ENCODE measurements around the gene SUGP1.
"Not testable (repeated sequence)": the region's sequence is repeated elsewhere in the genome, so short reads cannot be mapped to it uniquely, and the experiment has no call there.

SUGP1 gene

GRCh38 chr19:19262190-19263057 lies 57.9 kb downstream of the SUGP1 start:
- TF ChIP-seq JUND (IDR thresholded peaks at IDR 0.05; ENCODE audit: low read depth), result no peak
- no peak for DNase-seq (ENCODE audit: low read depth in 1 of 2, low spot score in 1 of 2)
- in situ Hi-C loops (cut with HindIII; ENCODE audit: low pct_unique_long_range_greater_than_20kb, low sequenced_read_pairs), result no loop called here

GRCh38 chr19:19261350-19262189 lies 58.7 kb downstream of the SUGP1 start:
- TF ChIP-seq JUND (IDR thresholded peaks at IDR 0.05; ENCODE audit: low read depth), result no peak
- in situ Hi-C loops (cut with HindIII; ENCODE audit: low pct_unique_long_range_greater_than_20kb, low sequenced_read_pairs), result no loop called here
- no peak for DNase-seq (ENCODE audit: low read depth in 1 of 2, low spot score in 1 of 2)

- in situ Hi-C loops (cut with HindIII; ENCODE audit: low pct_unique_long_range_greater_than_20kb, low sequenced_read_pairs), result no loop called here
- no peak for TF ChIP-seq JUND (IDR thresholded peaks at IDR 0.05; ENCODE audit: low read depth)
- no peak for DNase-seq (ENCODE audit: low read depth in 1 of 2, low spot score in 1 of 2)
Observed at GRCh38 chr19:19260417-19261214, 59.7 kb downstream of the SUGP1 start.

GRCh38 chr19:19259741-19260140 lies 60.6 kb downstream of the SUGP1 start:
- in situ Hi-C loops (cut with HindIII; ENCODE audit: low pct_unique_long_range_greater_than_20kb, low sequenced_read_pairs), result no loop called here
- TF ChIP-seq JUND (IDR thresholded peaks at IDR 0.05; ENCODE audit: low read depth), result no peak
- DNase-seq (ENCODE audit: low read depth in 1 of 2, low spot score in 1 of 2), result peak; percentile 56 to 65

- no peak for DNase-seq (ENCODE audit: low read depth in 1 of 2, low spot score in 1 of 2)
- no peak for TF ChIP-seq JUND (IDR thresholded peaks at IDR 0.05; ENCODE audit: low read depth)
- in situ Hi-C loops (cut with HindIII; ENCODE audit: low pct_unique_long_range_greater_than_20kb, low sequenced_read_pairs), result no loop called here
Observed at GRCh38 chr19:19258589-19259338, 61.5 kb downstream of the SUGP1 start.

GRCh38 chr19:19257836-19258588 lies 62.3 kb downstream of the SUGP1 start:
- TF ChIP-seq JUND (IDR thresholded peaks at IDR 0.05; ENCODE audit: low read depth), result no peak
- in situ Hi-C loops (cut with HindIII; ENCODE audit: low pct_unique_long_range_greater_than_20kb, low sequenced_read_pairs), result no loop called here
- no peak for DNase-seq (ENCODE audit: low read depth in 1 of 2, low spot score in 1 of 2)

GRCh38 chr19:19257137-19257536 lies 63.2 kb downstream of the SUGP1 start:
- TF ChIP-seq JUND (IDR thresholded peaks at IDR 0.05; ENCODE audit: low read depth), result no peak
- in situ Hi-C loops (cut with HindIII; ENCODE audit: low pct_unique_long_range_greater_than_20kb, low sequenced_read_pairs), result no loop called here
- peak; percentile 46 to 69 for DNase-seq (ENCODE audit: low read depth in 1 of 2, low spot score in 1 of 2)

GRCh38 chr19:19256072-19256969 lies 64.0 kb downstream of the SUGP1 start:
- in situ Hi-C loops (cut with HindIII; ENCODE audit: low pct_unique_long_range_greater_than_20kb, low sequenced_read_pairs), result no loop called here
- TF ChIP-seq JUND (IDR thresholded peaks at IDR 0.05; ENCODE audit: low read depth), result no peak
- DNase-seq (ENCODE audit: low read depth in 1 of 2, low spot score in 1 of 2), result peak in 1 of 2 experiments; percentile 34

- DNase-seq (ENCODE audit: low read depth in 1 of 2, low spot score in 1 of 2); in situ Hi-C loops (cut with HindIII; ENCODE audit: low pct_unique_long_range_greater_than_20kb, low sequenced_read_pairs): not testable (repeated sequence)
Observed at GRCh38 chr19:19253409-19253808, 66.9 kb downstream of the SUGP1 start.

- no peak for TF ChIP-seq JUND (IDR thresholded peaks at IDR 0.05; ENCODE audit: low read depth)
- DNase-seq (ENCODE audit: low read depth in 1 of 2, low spot score in 1 of 2), result no peak
- in situ Hi-C loops (cut with HindIII; ENCODE audit: low pct_unique_long_range_greater_than_20kb, low sequenced_read_pairs), result no loop called here
Observed at GRCh38 chr19:19250196-19250801, 70.0 kb downstream of the SUGP1 start.

All from T47D (cell line).